ENCODE results near the gene ARL8B.

Gene ARL8B

DNA sequence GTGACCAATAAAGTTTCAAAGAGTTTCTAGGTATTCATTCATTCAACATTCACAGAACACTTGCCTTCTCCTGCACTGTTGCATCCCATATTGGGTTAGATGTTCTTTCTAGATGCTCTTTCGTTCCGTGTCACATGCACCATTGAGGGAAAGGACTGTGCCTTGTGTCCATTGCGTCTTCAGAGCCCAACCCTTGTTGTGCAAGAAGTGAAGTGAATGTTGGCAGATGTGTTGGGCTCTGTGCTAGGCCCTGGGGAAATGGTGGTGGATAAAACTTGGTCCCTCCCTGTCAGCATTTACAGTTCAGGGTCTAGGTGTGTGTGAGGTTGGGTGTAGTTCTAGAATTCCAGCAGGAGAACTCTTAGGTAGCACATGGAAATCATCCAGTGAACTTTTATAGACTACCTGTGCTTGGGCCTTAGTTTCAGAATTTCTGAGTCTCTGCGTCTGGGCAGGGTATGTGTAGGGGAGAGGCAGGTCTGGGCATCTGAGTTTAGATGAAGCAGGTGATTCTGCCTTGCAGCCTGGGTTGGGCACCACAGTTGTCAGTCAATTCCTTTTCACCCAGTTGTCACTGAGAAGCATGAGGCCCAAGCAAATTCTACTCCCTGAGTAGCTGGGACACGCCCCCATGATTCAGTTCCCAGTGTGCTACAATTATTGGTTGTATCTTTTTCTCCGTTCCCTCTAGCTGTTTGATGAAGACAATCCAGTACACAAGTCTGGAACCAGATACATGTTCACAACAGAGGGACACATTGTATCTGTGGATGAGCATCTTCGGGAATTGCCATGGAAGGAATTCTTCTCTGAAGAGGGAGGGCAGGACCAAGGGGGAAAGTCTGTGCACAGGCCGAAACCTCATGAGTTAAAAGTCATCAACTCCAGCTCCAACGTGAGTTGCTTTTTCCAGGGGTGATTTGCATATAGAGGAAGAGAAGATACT is 90.8 kb downstream of the ARL8B start:
- DNase-seq (ENCODE audit: low read depth) = no peak

DNA sequence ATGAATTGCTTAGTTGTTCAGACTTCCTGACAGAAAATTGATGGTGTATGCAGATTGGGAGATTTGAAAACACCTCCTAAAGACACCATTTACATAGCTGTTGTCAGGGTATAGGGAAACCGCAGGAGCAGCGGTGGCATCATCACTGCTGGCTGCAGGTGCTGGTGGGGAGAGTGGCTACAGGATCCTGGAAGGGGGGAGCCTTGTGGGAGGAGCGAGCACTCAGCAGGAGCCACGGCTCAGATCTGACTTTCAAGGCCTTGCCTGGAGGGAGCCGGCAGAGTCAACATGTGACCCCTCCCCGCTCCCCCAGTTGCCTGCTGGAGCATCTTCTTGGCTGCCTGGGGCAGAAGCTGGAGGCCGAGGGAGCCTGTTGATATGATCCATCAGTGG is 91.5 kb downstream of the ARL8B start:
- DNase-seq (ENCODE audit: low read depth) = no peak

DNA sequence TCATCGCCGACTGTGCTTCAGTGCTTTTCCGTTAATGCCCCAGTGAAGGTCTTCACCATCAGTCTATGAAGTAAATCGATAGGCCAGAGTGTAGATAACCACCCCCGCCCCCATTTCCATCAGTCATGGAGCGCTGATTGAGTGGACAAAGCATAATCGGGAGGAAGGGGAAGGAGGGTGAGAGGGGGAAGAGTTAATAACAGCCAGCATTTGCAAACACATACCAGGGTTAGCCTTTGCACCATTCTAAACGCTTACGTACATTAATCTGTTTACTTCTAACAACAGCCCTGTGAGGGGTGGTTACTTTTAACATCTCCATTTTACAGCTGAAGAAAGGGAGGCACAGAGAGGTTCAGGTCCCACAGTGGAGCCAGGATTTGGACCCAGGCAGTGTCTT is 92.3 kb downstream of the ARL8B start:
- DNase-seq (ENCODE audit: low read depth) = no peak

DNA sequence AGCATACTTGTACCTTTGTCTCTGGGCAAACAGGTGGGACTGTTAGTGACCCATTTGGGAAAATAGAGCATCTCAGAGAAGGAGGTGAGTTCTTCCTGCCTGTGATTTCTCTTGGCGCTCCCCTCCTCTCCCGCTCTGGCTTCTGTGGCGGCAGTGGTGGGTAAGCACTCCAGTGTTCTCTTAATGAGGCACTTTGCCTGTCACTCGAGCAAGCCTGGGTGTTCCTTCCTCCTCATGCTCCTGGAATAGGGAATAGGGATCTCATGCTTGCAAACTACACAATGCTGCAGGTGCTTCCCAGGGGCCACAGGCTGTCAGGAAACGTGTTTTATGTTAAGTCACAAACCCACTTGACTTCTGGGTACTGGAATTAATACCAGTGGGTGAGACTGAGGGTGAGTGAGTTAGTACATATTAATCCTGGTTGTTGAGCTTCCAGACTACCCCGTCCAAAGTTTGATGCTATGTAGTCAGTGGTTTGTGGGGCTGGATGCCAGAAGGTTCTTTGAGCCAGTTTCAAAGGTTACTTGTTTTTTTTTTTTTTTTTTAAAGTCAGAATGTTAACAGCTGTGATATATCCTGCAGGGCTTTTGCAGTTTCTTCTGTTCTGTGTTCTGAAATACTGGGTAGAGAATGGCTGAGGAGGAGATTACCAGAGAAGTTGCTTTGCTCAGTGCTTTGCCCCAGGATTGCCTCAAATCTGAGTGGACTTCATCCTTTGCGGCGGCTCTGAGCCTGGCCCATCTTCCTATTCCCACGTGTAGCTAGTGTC is 95.9 kb downstream of the ARL8B start:
- no peak for DNase-seq (ENCODE audit: low read depth)

DNA sequence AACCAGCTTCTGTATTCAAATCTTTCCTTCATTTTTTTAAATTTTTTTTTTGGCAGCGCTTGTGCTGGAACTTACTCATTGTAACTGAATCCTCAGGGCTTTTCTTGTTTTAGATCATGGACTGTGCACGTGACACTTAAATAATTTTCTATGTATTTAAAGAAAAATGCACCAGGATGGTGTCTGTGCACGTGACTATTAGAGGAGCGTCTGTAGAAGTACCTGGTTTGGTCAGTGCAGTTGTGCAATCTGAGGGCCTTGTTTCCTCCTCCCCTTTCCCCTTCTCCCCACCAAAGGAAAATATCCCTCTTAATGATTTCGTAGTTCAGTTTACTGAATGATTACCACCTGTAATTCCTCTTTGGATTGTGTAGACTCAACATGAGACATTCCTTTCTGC is 96.7 kb downstream of the ARL8B start:
- DNase-seq (ENCODE audit: low read depth) = no peak

DNA sequence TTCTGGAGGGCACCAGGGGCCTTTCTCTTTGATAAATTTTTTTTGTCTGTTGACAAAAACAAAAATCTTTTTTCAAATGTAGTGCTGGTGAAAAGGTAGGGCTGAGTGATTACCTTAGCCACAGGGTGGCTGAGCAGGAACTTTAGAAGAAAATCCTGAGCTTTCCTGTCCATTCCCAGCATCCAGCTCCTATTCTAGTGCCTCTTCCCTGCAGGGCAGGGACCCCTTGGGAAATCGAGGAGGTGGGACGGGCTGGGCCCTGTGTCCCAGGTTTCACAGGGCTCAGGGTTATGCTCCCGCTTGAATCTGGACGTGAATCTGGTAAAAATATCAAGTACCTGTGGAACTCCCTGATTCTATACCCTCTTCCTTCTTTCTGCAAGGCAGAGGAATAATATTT is 97.1 kb downstream of the ARL8B start:
- DNase-seq (ENCODE audit: low read depth) = no peak

DNA sequence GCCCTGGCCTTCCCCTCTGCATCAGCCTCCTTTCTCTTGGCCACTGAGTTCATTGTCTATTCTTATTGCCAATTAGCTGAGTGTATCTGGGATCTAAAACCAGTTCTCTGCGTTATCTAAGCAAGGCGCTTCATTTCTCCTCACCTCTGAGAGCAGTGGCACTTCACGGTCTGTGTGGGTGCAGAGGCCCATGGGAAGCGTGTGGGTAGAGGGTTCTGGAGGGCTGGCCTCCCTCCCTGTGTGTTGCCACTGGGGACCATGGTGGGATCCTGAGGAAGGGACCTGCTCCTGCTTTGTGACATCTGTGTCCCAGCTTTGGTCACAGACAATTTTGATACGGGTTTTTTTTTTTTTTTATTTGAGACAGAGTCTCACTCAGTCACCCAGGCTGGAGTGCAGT is 98.1 kb downstream of the ARL8B start:
- DNase-seq (ENCODE audit: low read depth) = no peak

DNA sequence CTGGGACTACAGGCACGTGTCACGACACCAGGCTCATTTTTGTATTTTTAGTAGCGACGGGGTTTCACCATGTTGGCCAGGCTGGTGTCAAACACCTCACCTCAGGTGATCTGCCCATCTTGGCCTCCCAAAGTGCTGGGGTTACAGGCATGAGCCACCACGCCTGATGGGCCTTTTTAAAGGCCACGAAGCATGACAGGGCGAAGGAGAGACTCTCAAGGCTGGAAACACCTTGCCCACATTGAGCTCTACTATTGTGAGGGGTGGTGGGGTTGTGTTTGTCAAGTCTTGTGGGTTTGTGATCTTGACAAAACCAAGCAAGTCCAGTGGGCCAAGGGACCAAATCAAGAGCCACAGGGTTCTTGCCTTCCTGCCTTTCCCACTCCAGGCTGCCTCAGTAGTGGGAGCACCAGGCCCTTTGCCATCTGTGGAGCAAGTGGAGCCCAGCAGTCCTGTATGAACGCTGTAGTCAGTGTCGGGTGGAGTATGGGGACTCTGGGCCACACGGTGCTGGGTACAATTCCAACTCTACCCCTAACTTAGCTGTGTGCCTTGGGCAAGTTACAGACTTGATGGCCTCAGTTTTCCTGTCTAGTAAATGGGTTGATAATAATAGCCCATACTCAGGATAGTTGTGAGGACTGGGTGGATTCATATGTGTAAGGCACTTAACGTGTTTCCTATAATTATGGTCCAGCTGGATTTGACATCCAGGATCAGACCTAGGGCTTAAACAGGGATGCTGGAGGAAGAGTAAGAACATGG is 98.8 kb downstream of the ARL8B start:
- no peak for DNase-seq (ENCODE audit: low read depth)

DNA sequence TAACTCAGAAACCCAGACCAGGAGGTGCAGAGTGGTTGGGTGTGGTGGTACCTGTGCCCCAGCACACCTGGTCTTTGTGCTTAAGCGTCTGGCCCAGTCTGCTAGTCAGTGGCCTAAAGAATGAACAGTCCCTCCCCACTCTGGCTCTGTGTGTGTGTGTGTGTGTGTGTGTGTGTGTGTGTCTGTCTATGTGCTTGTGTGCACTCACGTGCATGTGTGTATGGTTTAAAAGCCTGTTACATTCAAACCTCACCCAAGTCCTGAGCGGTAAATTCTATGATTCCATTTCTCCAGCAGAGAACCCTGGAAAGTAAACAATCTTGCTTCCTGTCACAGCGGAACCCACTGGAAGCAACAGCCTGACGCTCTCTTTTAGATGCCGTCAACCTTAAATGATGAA is 99.6 kb downstream of the ARL8B start:
- DNase-seq (ENCODE audit: low read depth) = no peak

DNA sequence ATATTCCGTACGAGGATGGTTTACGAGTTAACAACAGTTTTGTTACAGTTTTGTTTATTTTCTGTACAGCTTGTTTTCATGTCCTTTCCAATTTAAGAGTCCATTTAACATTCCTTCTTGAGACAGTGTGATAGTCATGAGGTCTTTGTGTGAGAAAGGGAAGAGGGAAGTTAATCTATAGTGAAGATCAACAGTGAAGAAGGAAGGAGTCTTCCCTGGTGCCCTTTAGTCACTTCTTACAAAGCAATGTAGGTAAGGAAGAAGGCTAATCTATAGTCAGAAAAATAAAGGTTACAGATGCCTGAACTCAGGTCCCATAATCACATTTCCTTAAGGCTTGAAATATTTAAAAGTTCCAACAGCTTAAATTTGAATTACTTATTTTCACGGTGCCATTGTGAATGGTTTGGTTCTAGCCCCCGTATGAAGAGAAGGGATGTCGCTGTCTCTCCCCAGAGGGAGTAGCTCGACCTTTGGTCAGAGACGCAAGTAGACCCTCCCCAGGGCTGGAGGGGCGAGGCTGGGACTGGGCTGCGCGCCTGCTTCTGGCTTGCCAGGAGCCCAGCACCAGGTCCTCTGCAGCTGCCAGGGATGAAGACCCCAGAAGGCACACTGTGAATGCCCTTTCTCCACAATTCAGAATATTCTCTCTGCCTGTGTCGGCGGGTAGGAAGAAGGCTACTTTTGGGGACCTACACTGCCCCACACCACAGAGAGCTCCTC is 100.4 kb downstream of the ARL8B start:
- no peak for DNase-seq (ENCODE audit: low read depth)

DNA sequence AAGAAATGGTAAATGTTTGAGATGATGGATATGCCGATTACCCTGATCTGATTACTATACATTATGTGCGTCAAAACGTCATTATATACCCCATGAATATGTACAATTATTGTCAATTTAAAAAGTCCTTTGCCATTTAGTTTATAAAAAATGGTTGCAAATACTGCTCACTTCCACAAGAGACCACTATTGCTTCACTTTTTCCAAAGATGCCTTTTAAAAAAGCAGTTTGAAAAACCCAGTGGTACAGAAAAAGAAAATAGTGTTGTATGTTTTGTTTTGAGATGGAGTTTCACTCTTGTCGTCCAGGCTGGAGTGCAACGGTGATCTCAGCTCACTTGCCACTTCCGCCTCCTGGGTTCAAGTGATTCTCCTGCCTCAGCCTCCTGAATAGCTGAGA is 104.7 kb downstream of the ARL8B start:
- DNase-seq (ENCODE audit: low read depth) = peak; percentile 6

DNA sequence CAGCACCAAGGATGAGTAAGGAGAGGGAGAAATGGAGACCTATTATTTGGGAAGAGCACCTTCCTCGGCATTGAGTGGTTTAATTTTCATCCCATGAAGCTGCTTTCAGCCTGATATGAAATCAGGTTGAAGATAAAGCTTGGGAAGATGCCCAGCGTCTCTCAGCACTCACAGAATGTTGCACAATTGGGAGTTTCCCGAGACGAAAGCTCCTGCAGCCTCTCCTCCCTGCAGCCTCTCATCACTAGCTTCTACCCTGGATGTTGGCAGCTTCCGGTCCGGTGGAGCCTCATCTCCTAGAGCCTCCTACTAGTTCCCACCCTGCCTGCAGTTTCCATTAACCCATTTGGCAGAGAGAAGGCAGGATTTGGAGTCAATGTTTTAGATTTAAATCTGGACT is 105.7 kb downstream of the ARL8B start:
- no peak for DNase-seq (ENCODE audit: low read depth)

DNA sequence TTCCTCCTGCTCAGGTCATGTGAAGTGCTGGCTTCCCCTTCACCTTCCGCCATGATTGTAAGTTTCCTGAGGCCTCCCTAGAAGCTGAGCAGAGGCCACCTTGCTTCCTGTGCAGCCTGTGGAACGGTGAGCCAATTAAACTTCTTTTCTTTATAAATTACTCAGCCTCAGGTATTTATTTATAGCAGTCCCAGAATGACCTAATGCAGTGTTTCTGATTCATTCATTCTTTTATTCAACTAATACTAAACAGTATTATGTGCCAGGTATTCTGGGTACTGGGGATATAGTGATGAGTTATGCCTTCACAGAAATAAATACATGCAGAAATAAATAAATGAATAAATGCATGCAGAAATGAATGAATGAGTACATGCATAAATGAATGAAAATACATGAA is 107.3 kb downstream of the ARL8B start:
- no peak for DNase-seq (ENCODE audit: low read depth)
